Brain microvascular endothelial cell (primary cell): ENCODE results near the gene ECI1.

Experiments
- DNase-seq: peaks from one replicate; pipeline ENCODE4 v3.0.0-alpha.2; 2020
- H3K27ac ChIP-seq: fragments of 250-450 bp; sonication (Bioruptor Pico); 2 replicates; pipeline ENCODE4 v1.5.1; 2020; ENCODE audit warnings: mild to moderate bottlenecking, moderate library complexity
- H3K27me3 ChIP-seq: fragments of 250-450 bp; sonication (Bioruptor Pico); replicated peaks from 2 replicates; pipeline ENCODE4 v1.5.1; 2020; ENCODE audit warnings: mild to moderate bottlenecking
- H3K36me3 ChIP-seq: fragments of 250-450 bp; sonication (Bioruptor Pico); replicated peaks from 2 replicates; pipeline ENCODE4 v1.5.1; 2020; ENCODE audit warnings: mild to moderate bottlenecking
- H3K4me3 ChIP-seq: 2 replicates; pipeline ENCODE4 v1.5.1; 2011; ENCODE audit warnings: low read depth, mild to moderate bottlenecking, control low read depth, low read length, moderate library complexity
- CTCF ChIP-seq: IDR thresholded peaks from 2 replicates; pipeline ENCODE4 v1.5.1; 2011; ENCODE audit warnings: low read depth, mild to moderate bottlenecking, moderate library complexity, low read length, control low read depth, inconsistent platforms; ENCODE audit errors: missing control alignments
- in situ Hi-C: cut with HindIII; loops from 2 replicates; pipeline ENCODE4 v1.10.0; 2017; ENCODE audit warnings: low sequenced_read_pairs, low pct_ligation_motif_present

ECI1 gene

GRCh38 chr16:2233872-2234812, 17.2 kb downstream of the ECI1 start:
- Histone ChIP-seq H3K27me3 (peaks cover 5% of the 10 kb centered on the region), H3K27ac (no peak overlapping the region), H3K36me3 (peaks cover 44% of the 10 kb centered on the region), H3K4me3 (no peak overlapping the region)
- no peak for DNase-seq
- in situ Hi-C loops: no loop called here
- TF ChIP-seq CTCF: peak; percentile 16

GRCh38 chr16:2233046-2233775, 18.2 kb downstream of the ECI1 start:
- no peak overlapping the region for H3K27ac ChIP-seq
- in situ Hi-C loops: no loop called here
- no peak for TF ChIP-seq CTCF
- no peak overlapping the region for H3K4me3 ChIP-seq
- peaks cover 48% of the 10 kb centered on the region for H3K36me3 ChIP-seq
- H3K27me3 ChIP-seq: peaks cover 5% of the 10 kb centered on the region
- DNase-seq: no peak

- Histone ChIP-seq H3K4me3 (no peak overlapping the region), H3K27ac (no peak overlapping the region), H3K27me3 (peaks cover 5% of the 10 kb centered on the region), H3K36me3 (peaks cover 48% of the 10 kb centered on the region)
- no peak for DNase-seq
- TF ChIP-seq CTCF: no peak
- in situ Hi-C loops: no loop called here
These were observed 19.0 kb downstream of the ECI1 start for GRCh38 chr16:2232094-2232990.

- TF ChIP-seq CTCF: no peak
- DNase-seq: no peak
- in situ Hi-C loops: no loop called here
- no peak overlapping the region for H3K4me3 ChIP-seq
- H3K27me3 ChIP-seq: no peaks in the 10 kb centered on the region
- H3K27ac ChIP-seq: no peak overlapping the region
- peaks cover 48% of the 10 kb centered on the region for H3K36me3 ChIP-seq
These were observed 20.1 kb downstream of the ECI1 start for GRCh38 chr16:2231016-2231931.

GRCh38 chr16:2230376-2230775, 21.0 kb downstream of the ECI1 start:
- Histone ChIP-seq H3K27me3 (no peaks in the 10 kb centered on the region), H3K36me3 (peaks cover 47% of the 10 kb centered on the region), H3K4me3 (no peak overlapping the region), H3K27ac (no peak overlapping the region)
- no peak for TF ChIP-seq CTCF
- in situ Hi-C loops: no loop called here
- no peak for DNase-seq
